ENCODE results near the gene CDKN2C.

The CDKN2C gene

GRCh38 chr1:50966991-50967390, 3.1 kb upstream of the CDKN2C start:
- no peak for DNase-seq

- no peak for DNase-seq
Observed at GRCh38 chr1:50967416-50968157, 2.5 kb upstream of the CDKN2C start.

DNA sequence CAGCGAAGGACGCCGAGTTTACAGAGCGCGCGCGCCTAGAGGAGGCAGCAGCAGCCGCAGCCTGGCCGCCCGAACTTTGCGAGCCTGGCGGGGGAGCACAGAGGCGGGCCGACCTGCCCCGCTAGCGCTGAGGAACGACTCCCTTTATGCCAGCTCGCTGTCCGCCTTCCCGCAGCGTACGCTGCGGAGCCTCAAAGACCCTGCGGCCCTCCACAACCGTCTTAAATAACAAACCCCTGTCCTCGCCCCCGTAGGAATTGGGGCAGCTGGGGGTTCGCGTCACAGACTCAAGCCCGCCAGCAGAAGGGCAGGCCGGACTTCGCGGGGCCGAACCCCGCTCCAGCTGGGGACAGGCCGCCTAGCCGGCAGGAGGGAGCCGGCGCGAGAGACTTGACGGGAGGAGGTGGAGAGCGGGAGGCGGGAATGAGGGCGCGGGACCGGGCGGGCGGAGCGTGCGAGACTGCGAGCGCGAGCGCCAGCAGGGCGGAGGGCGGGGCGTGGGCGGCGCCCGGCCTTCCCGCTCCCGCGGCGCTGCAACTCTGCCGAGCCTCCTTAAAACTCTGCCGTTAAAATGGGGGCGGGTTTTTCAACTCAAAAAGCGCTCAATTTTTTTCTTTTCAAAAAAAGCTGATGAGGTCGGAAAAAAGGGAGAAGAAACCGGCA, 1.8 kb upstream of the CDKN2C start:
- peak; percentile 78 to 81 for DNase-seq

DNA sequence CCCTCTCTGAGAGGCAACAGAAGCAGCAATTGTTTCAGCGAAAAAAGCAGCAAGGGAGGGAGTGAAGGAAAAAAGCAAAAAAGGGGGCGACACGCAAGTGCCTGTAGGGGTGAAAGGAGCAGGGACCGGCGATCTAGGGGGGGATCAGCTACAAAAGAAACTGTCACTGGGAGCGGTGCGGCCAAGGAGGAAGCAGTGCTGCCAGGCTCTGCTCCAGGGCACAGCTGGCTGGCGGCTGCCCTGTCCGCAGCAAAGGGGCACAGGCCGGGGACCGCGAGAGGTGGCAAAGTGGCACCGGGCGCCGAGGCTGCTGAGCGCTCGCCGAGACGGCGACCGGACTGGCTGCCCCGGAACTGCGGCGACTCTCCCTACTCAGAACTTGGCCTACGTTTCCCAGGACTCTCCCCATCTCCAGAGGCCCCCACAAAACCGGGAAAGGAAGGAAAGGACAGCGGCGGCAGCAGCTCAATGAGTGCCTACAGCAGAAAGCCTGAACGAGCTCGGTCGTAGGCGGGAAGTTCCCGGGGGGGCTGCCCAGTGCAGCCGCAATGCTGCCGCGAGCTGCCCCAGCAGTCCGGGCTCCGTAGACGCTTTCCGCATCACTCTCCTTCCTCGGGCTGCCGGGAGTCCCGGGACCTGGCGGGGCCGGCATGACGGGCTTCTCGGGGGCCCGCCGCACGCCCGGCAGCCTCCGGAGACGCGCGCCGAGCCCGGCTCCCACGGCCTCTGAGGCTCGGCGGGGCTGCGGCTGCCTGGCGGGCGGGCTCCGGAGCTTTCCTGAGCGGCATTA, 1.0 kb upstream of the CDKN2C start:
- peak; percentile 38 to 41 for DNase-seq

GRCh38 chr1:50970509-50970887, 453 bp downstream of the CDKN2C start:
- DNase-seq: no peak

- DNase-seq: no peak
Observed at GRCh38 chr1:50970931-50971582, 1.0 kb downstream of the CDKN2C start.

GRCh38 chr1:50971748-50972305, 1.8 kb downstream of the CDKN2C start:
- no peak for DNase-seq

- DNase-seq: no peak
Observed at GRCh38 chr1:50972766-50973165, 2.7 kb downstream of the CDKN2C start.

GRCh38 chr1:50973255-50973654, 3.2 kb downstream of the CDKN2C start:
- DNase-seq: no peak

- DNase-seq: no peak
Observed at GRCh38 chr1:50973875-50974617, 4.0 kb downstream of the CDKN2C start.

DNA sequence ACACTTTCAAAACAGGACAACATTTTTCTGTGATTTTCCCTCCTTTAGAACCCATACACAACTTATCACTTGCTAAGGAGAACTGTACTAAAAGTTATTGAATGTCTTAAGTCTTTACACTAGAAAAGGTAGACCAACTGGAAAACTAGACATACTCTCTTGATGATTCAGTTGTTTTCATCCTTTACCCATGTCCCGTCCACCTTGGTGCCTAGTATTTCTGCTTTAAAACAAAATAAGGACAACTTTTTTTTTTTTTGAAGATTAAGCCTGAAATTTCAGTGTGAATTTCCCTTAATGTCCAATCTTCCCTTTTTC, 4.5 kb downstream of the CDKN2C start:
- DNase-seq: no peak

DNA sequence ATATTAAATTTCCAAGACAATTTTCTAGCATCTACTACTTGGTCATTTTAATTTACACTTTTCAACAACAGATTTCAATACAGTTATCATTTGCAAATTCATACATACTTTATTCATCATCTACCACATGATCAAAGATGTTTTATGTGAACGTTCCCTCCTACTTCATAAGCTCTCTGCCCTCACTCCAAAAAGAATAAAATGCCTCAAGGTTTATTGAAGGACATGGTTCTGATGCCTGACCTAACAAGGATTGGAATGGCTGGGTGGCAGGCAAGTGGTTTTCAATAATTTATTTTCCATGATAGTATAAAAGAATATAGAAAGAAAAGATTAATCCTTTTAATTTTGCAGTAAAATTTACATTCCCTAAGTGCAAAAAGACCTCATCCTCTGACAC, 5.4 kb downstream of the CDKN2C start:
- DNase-seq: no peak

- no peak for DNase-seq
Observed at GRCh38 chr1:50976111-50976889, 6.3 kb downstream of the CDKN2C start.

- no peak for DNase-seq
Observed at GRCh38 chr1:50976890-50977574, 7.0 kb downstream of the CDKN2C start.

DNA sequence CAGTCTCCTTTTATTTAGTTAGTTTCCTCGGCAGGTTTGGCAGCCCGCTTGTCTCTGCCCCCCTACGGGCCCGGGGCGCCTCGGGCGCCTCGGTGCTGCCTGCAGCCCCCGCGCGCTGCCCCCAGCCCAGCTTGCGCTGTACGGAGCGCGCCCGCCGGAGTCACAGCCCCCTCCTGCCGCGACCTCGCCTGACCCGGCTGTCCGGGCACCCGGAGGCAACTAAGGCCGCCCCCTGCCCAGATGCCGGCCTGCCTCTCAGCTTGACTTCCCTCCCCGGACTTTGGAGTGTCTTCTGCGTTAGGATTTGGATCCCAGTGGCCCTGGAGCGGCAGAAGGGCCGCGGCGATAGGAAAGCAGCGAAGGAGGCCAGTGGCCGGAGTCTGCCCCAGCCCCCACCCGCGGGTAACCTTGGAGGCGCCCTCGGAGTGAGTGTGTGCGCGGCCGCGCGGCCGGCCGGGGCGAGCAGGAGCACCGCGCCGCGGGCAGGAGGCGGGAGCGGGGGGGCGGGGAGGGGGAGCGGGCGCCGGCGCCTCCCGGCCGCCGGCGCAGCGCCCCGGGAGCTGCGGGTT, 7.6 kb downstream of the CDKN2C start:
- no peak for DNase-seq

DNA sequence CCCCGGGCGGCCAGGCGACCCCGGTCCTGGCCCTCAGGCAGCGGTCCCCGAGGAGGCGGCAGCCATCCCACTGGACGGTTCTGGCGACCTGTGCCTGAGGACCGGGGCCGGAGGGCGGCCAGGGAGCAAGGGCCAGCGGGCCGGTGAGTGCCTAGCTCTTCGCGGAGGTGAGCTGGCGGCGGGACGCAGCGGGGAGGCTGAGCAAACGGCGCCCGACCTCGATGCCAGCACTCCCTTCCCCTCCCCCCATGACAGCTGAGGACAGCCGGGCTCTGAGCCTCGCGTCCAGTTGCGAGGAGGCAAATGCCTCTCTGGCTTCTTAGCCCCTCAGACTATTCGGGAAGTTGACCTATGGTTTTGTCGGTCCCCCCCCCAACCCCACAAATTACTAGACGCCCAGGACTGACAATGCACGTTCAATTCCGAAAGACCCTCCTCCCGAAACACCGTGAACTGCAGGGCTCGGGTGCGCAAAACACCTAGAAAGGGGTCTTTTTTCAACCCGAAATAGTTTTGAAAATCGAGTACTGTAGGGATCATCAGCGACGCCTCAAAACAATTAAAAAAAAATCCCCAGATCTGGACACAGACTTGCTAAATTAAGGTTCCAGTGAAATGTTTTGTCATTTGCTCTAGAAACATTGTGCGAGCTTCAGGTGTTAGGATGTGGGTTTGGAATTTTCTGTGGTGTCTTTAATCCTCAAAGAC, 8.3 kb downstream of the CDKN2C start:
- DNase-seq: peak in 1 of 2 experiments; percentile 24

GRCh38 chr1:50978852-50979781, 9.1 kb downstream of the CDKN2C start:
- no peak for DNase-seq

- no peak for DNase-seq
Observed at GRCh38 chr1:50979937-50980336, 9.9 kb downstream of the CDKN2C start.

GRCh38 chr1:50980505-50980904, 10.5 kb downstream of the CDKN2C start:
- DNase-seq: no peak

Data from stimulated activated CD4-positive, alpha-beta T cell treated with anti-CD3 and anti-CD28 coated beads, Interleukin-4, amount 100 ng/mL, for 4 hours (primary cell).